ENCODE data around the gene NFATC3. TPM values are rescaled to one million over a fixed set of nuclear protein-coding genes. Genes with fewer than 3 reads are reported as not detected.

The NFATC3 gene
- total RNA-seq, 2 donors from 2014 or later, result 27.4 to 30.1 TPM

DNA sequence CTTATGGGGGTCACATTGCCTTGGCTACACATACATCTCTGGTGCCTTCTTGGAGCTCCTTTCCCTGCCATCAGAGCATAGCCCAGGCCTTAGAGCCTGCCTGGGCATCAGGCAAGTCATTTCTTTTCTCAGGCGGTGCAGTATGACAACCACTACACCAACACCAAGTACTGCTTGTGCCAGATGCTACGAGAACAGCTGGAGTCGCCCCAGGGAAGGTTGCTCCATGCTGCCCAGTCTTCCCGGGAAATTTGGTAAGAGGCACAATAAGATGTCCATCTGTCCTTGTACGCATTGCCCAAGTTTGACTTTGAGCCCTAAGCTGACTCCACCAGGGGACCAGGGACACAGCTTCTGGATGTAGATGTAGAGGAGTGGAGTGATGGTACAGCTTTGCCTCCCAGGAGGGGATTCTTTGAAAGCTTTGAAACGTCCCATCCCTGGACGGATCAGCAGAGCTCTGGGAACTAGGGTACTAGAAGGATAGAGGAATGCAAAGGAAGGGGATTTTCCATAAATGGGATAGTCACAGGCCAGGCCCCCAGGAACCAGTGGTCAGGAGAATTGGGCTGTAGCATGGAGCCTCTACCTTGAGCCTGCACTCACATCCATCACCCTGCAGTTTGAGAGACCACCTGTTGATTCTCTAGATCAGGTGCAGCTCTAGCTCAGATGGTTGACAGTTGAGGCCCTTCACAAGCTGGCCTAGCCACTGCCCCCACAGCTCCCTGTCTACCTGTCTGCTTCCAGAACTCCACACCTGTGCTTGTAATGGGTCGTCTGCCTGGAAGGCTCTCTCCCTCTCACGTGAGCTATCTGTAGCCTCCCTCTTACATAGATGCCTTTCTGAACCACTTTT lies 11.0 kb upstream of the NFATC3 start:
- DNase-seq, result no peak
- H3K36me3 Mint-ChIP-seq (ENCODE audit: low read depth), result peaks cover 53% of the 10 kb centered on the region
- H3K4me3 ChIP-seq (ENCODE audit: low read length), result no peak overlapping the region
- H3K9me3 Mint-ChIP-seq, result no peaks in the 10 kb centered on the region
- H3K27ac Mint-ChIP-seq, result no peak overlapping the region
- H3K4me1 ChIP-seq (ENCODE audit: control insufficient read depth, insufficient read depth, low read length), result peaks cover 2% of the 10 kb centered on the region
- H3K4me3 Mint-ChIP-seq, result no peak overlapping the region
- H3K27ac ChIP-seq (ENCODE audit: low read depth, low read length), result no peak overlapping the region
- H3K4me1 Mint-ChIP-seq, result peaks cover under 1% of the 10 kb centered on the region
- 97 to 98% methylated on average over 8 to 9 of the region's 9 CpGs for WGBS, 2 experiments (ENCODE audit: insufficient coverage in 1 of 2, insufficient read length in 1 of 2)
- H3K36me3 ChIP-seq (ENCODE audit: control insufficient read depth, insufficient read depth, low read length), result peaks cover 49% of the 10 kb centered on the region
- no peak overlapping the region for H3K9ac ChIP-seq (ENCODE audit: extremely low read depth, low read length, poor library complexity, severe bottlenecking)
- no peaks in the 10 kb centered on the region for H3K27me3 ChIP-seq (ENCODE audit: control insufficient read depth, insufficient read depth, low read length, poor library complexity, severe bottlenecking)
- H3K9me3 ChIP-seq (ENCODE audit: control insufficient read depth, low read length), result no peaks in the 10 kb centered on the region
- TF ChIP-seq, protein P1, sequence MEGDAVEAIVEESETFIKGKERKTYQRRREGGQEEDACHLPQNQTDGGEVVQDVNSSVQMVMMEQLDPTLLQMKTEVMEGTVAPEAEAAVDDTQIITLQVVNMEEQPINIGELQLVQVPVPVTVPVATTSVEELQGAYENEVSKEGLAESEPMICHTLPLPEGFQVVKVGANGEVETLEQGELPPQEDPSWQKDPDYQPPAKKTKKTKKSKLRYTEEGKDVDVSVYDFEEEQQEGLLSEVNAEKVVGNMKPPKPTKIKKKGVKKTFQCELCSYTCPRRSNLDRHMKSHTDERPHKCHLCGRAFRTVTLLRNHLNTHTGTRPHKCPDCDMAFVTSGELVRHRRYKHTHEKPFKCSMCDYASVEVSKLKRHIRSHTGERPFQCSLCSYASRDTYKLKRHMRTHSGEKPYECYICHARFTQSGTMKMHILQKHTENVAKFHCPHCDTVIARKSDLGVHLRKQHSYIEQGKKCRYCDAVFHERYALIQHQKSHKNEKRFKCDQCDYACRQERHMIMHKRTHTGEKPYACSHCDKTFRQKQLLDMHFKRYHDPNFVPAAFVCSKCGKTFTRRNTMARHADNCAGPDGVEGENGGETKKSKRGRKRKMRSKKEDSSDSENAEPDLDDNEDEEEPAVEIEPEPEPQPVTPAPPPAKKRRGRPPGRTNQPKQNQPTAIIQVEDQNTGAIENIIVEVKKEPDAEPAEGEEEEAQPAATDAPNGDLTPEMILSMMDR (conservative IDR thresholded peaks at IDR 0.05), result no peak
- no peaks in the 10 kb centered on the region for H3K27me3 Mint-ChIP-seq (ENCODE audit: insufficient read depth)

DNA sequence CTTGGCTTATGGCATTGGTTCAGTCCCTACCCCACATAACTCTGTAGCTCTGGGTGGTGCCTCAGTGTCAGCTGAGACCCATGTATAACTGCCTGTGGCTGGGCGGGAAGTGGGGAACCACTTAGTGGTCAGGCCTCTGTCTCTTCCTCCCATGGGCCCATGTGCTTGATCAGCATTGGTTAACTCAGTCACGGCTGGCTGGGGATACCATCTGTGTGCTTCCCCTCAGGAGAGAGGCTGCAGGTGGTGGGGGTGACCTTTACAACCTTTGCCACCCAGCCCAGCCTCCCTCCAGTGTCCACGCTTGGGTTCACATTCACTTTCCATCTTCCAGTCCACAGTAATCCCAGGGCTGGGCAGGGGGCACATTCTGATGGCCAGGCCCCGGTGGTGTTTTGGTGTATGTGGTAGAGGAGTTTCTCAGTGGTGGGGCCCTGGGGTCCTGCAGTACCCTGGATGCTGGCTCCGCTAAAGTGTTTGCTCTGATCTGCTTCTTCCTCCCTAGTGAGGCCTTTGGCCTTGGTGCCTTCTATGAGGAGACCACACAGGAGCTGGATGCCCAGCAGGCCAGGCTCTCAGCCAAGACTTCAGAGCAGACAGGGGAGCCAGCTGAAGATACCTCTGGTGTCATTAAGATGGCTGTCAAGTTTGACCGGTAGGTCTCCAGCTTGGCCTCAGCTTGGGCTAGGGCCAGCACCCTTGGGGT lies 10.2 kb upstream of the NFATC3 start:
- no peaks in the 10 kb centered on the region for H3K27me3 Mint-ChIP-seq (ENCODE audit: insufficient read depth)
- H3K4me3 Mint-ChIP-seq, result no peak overlapping the region

DNA sequence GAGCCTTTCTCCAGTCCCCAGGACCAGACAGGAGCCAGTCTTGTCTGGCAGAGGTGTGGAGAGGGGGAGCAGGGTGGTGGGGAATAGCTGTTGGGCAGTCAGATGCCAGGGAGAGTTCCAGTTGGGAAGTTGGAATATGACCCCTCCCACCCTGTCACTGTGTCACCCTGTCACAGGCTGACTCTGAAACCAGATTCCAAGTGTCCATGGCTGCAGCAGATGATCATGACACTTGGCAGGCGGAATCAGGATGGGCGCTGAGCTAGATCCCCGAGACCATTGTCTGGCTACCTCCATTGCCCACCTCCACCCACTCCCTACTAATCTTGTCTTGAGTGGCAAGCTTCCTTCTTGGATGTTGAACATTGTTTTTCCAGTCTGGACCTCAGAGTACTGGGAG lies 9.2 kb upstream of the NFATC3 start:
- peaks cover 7% of the 10 kb centered on the region for H3K4me1 ChIP-seq (ENCODE audit: control insufficient read depth, insufficient read depth, low read length)
- Mint-ChIP-seq H3K9me3 (no peaks in the 10 kb centered on the region), H3K27me3 (ENCODE audit: insufficient read depth) (no peaks in the 10 kb centered on the region), H3K4me1 (peaks cover 8% of the 10 kb centered on the region), H3K27ac (no peak overlapping the region), H3K4me3 (no peak overlapping the region), H3K36me3 (ENCODE audit: low read depth) (peaks cover 51% of the 10 kb centered on the region)
- peaks cover 42% of the 10 kb centered on the region for H3K36me3 ChIP-seq (ENCODE audit: control insufficient read depth, insufficient read depth, low read length)
- DNase-seq, result no peak
- H3K4me3 ChIP-seq (ENCODE audit: low read length), result no peak overlapping the region
- TF ChIP-seq, protein P1 (conservative IDR thresholded peaks at IDR 0.05), result no peak
- no peak overlapping the region for H3K9ac ChIP-seq (ENCODE audit: extremely low read depth, low read length, poor library complexity, severe bottlenecking)
- WGBS, 2 experiments (ENCODE audit: insufficient coverage in 1 of 2, insufficient read length in 1 of 2), result 94 to 100% methylated on average over 3 of the region's 3 CpGs
- no peaks in the 10 kb centered on the region for H3K27me3 ChIP-seq (ENCODE audit: control insufficient read depth, insufficient read depth, low read length, poor library complexity, severe bottlenecking)
- no peaks in the 10 kb centered on the region for H3K9me3 ChIP-seq (ENCODE audit: control insufficient read depth, low read length)
- H3K27ac ChIP-seq (ENCODE audit: low read depth, low read length), result no peak overlapping the region

More for the DNA sequence above, 10.2 kb upstream of the NFATC3 start:
- Histone ChIP-seq H3K9me3 (ENCODE audit: control insufficient read depth, low read length) (no peaks in the 10 kb centered on the region), H3K9ac (ENCODE audit: extremely low read depth, low read length, poor library complexity, severe bottlenecking) (no peak overlapping the region), H3K36me3 (ENCODE audit: control insufficient read depth, insufficient read depth, low read length) (peaks cover 49% of the 10 kb centered on the region), H3K27ac (ENCODE audit: low read depth, low read length) (no peak overlapping the region), H3K27me3 (ENCODE audit: control insufficient read depth, insufficient read depth, low read length, poor library complexity, severe bottlenecking) (no peaks in the 10 kb centered on the region), H3K4me1 (ENCODE audit: control insufficient read depth, insufficient read depth, low read length) (peaks cover 7% of the 10 kb centered on the region), H3K4me3 (ENCODE audit: low read length) (no peak overlapping the region)
- H3K36me3 Mint-ChIP-seq (ENCODE audit: low read depth), result peaks cover 53% of the 10 kb centered on the region
- no peaks in the 10 kb centered on the region for H3K9me3 Mint-ChIP-seq
- no peak overlapping the region for H3K27ac Mint-ChIP-seq
- WGBS, 2 experiments (ENCODE audit: insufficient coverage in 1 of 2, insufficient read length in 1 of 2), result 94 to 96% methylated on average over 3 to 6 of the region's 6 CpGs
- TF ChIP-seq, protein P1 (conservative IDR thresholded peaks at IDR 0.05), result no peak
- no peak for DNase-seq
- H3K4me1 Mint-ChIP-seq, result peaks cover 8% of the 10 kb centered on the region
